HG03442 (cell line): ENCODE data around the gene LIPH.
"Not testable (repeated sequence)": the region's sequence is repeated elsewhere in the genome, so short reads cannot be mapped to it uniquely, and the experiment has no call there.

Source experiments
- ATAC-seq: cut with Tn5 transposase; IDR thresholded peaks from one replicate; pipeline ENCODE4 v1.9.1; 2021; ENCODE audit warnings: mild to moderate bottlenecking, moderate library complexity; ENCODE audit not compliant: unreplicated experiment

LIPH gene

GRCh38 chr3:185490241-185490640 is 62.1 kb downstream of the LIPH start:
- no peak for ATAC-seq

DNA sequence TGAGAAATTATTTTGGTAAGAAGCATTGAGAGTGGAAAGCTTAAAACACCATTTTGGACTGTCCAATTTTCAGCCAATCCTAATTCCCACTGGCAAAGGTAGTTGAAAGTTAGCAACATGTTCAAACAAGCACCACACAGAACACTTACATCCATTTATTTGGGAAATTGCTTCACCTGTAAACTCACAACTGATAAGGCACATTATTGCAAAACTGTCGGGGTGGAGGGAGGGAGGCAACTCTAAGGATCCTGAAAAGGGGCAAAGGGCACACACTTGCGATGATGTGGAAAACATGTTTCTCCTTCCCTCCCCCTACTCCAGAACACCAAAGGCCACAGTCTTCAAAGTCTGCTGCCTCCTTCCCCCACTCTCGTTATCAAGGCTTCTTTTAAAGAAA is 62.9 kb downstream of the LIPH start:
- ATAC-seq: no peak

GRCh38 chr3:185488465-185488864 is 63.9 kb downstream of the LIPH start:
- ATAC-seq: no peak

- no peak for ATAC-seq
These were observed 66.0 kb downstream of the LIPH start for GRCh38 chr3:185486394-185486793.

- no peak for ATAC-seq
These were observed 68.1 kb downstream of the LIPH start for GRCh38 chr3:185484296-185484695.

GRCh38 chr3:185479373-185479945 is 72.9 kb downstream of the LIPH start:
- ATAC-seq: no peak

GRCh38 chr3:185477316-185477715 is 75.1 kb downstream of the LIPH start:
- ATAC-seq: no peak

GRCh38 chr3:185474922-185475321 is 77.5 kb downstream of the LIPH start:
- not testable (repeated sequence) for ATAC-seq

DNA sequence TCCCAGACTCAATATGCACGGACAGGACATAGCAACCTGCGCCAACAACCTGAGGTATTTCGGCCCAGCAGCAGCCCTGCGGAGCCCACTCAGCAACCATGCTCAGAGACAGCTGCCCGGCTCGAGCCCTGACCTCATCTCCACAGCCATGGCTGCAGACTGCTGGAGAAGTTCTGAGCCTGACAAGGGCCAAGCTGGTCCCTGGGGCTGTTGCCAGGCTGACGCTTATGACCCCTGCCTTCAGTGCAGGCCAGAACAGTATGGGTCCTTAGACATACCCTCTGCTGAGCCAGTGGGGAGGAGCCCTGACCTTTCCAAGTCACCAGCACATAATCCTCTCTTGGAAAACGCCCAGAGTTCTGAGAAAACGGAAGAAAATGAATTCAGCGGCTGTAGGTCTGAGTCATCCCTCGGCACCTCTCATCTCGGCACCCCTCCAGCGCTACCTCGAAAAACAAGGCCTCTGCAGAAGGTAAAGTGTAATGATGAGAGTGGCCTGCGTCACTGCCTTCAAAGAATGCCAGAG is 79.0 kb downstream of the LIPH start:
- no peak for ATAC-seq

- ATAC-seq: no peak
These were observed 82.1 kb downstream of the LIPH start for GRCh38 chr3:185470323-185470722.

GRCh38 chr3:185469542-185469941 is 82.8 kb downstream of the LIPH start:
- ATAC-seq: no peak

DNA sequence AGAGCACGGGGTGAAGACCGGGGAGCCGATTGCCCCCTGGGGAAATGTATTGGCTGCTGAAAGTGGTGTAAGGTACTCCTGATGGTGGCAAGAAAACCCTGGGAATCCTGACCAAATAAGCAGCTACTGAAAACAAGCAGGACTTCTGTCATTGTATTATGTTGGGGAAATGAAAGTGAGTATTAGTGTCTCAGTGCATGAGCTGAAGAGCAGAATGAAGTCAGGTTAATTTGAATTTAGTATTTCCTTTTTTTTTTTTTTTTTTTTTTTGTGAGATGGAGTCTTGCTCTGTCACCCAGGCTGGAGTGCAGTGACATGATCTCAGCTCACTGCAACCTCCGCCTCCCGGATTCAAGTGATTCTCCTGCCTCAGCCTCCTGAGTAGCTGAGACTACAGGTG is 86.3 kb downstream of the LIPH start:
- not testable (repeated sequence) for ATAC-seq

- no peak for ATAC-seq
These were observed 86.9 kb downstream of the LIPH start for GRCh38 chr3:185465471-185465870.

DNA sequence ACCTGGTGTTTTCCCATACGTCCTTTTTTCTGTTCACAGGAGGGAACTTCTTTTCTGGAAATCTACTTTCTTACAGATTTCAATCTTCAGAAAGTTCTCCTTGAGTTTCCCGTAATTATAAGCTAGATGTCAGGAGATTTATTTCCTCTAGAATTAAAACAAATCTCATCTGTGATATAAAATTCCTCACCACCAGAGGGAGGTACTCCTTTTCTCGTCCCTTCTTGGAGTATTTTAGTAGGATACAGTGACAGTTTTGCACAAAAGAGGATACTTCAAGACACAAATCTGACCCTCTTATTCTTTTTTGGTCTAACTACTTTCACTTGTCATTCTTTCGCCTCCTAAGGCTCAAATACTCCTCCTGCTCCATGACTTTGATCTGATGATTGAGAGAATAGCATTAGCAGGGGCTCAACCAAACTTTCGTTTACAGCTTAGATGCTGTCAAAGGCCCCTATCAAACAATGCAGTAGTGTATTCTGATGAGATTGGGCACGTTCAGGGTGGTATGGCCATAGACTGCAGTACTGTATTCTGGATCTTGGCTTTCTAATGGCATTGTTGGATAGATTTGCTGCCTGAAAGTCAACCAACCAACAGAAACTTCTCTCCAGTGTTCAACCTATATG is 91.6 kb downstream of the LIPH start:
- ATAC-seq: no peak

- ATAC-seq: no peak
These were observed 92.1 kb downstream of the LIPH start for GRCh38 chr3:185460309-185460708.

GRCh38 chr3:185457376-185457775 is 95.0 kb downstream of the LIPH start:
- no peak for ATAC-seq
